Right ventricle myocardium inferior (tissue), 1 donor: ENCODE data around the gene SHISAL2A. TPM values are rescaled to one million over a fixed set of nuclear protein-coding genes. Genes with fewer than 3 reads are reported as not detected.
A peak's percentile ranks its signal among the peaks of the same experiment; 100 is the strongest.

Experiments used
- ATAC-seq: fragments of 200-7000 bp; cut with Tn5 transposase; one replicate; pipeline ENCODE4 v1.9.1; 2020; ENCODE audit warnings: mild to moderate bottlenecking, moderate library complexity
- DNase-seq: peaks from one replicate; pipeline ENCODE4 v3.0.0; 2021; ENCODE audit errors: missing footprints
- intact Hi-C: fragments of 100-400 bp; cut with DNase I; formaldehyde crosslinking; loops from one replicate; pipeline ENCODE4 v1.11.0; 2022
- total RNA-seq: library from RNA; stranded (reverse); fragmentation: NEBNext Ultra II Directional; extraction: Animal tissue kit (Norgen Biotek cat#: 25700); gene quantifications from one replicate; pipeline ENCODE4 v1.2.1, GENCODE V29; 2021
- donor health status: DM: no; HTN: yes; CAD: no; lungs with severe emphysema.

SHISAL2A gene
- total RNA-seq, 1 donor from 2014 or later = not detected

DNA sequence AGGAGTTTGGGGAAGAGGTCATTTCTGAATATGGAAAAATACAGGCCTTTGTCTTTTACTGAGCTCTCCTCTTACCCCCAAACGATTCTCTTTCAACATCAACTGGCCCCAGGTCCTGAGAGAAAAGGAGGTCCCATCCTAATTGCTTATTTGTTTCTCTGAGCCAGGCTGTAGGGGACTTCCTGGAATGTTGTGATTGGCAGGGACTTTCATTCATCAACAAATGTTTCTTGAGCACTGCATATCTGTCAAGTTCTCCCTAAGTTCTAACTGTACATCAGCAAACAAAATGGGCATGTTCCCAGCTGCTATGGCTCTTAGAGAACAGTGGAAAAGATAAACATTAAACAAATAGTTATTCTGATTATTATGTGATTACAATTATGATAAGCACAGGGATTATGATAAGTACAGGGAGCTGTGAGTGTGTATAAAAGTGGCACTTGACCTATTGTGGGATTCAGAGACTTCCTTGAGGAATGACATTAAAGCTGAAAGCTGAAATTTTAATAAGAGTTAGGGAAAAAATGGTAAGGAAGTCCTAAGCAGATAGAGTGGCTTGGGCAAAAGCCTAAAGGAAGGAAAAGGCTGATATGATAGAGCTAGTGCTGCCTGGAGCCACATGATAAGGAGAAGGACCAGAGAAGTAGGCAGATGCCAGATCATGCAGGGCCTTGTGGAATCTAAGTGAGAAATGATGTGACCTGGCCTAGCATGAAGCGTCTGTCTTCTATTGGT lies 19.2 kb upstream of the SHISAL2A start:
- ATAC-seq (no peak), DNase-seq (no peak)
- intact Hi-C loops = no loop called here

DNA sequence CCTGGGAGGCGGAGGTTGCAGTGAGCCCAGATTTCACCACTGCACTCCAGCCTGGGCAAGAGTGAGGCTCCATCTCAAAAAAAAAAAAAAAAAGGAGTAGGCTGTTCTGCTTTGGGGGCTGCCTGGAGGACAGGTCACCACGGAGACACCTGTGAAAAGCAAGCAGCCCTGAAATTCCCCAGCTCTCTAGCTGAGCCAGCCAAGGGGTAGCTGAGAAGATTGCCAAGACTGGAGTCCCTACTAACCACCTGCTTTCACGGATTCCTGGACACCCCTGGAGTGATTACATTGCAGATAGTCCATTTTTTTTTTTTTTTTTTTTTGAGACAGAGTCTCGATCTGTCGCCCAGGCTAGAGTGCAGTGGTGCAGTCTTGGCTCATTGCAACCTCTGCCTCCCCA lies 18.3 kb upstream of the SHISAL2A start:
- ATAC-seq = no peak
- intact Hi-C loops = no loop called here
- no peak for DNase-seq

DNA sequence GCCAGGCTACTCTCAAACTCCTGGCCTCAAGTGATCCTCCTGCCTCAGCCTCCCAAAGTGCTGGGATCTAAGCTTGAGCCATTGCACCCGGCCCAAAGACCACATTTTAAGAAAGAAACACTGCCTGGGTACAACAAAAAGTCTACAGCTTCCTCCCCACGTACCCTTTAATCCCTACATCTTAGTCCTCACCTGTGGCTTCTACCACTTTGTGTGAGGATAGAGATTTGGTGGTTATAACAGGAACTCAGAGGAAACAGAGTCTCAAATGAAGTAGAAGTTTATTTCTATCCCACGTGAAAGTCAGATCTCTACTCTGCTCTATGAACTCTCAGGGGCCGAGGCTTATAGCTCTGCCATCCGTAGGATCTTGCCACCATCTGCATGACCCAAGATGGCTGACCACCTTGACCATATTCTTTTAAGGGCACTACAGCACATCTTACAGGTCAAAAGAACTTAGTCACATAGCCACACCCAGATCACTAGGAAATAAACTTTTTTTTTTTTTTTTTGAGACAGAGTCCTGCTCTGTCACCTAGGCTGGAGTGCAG lies 17.4 kb upstream of the SHISAL2A start:
- DNase-seq (no peak), ATAC-seq (no peak)
- intact Hi-C loops = no loop called here

DNA sequence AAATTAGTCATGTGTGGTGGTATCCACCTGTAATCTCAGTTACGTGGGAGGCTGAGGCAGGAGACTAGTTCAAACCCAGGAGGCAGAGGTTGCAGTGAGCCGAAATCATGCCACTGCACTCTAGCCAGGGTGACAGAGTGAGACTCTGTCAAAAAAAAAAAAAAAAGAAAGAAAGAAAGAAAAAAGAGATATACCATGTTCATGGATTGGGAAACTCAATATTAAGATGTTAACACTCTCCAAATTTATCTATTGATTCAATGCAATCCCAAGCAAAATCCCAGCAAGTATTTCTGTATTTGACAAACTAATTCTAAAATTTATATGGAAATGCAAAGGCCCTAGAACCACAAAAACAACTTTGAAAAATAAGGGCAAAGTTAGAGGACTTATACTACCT lies 11.0 kb upstream of the SHISAL2A start:
- DNase-seq (no peak), ATAC-seq (no peak)
- intact Hi-C loops = no loop called here

DNA sequence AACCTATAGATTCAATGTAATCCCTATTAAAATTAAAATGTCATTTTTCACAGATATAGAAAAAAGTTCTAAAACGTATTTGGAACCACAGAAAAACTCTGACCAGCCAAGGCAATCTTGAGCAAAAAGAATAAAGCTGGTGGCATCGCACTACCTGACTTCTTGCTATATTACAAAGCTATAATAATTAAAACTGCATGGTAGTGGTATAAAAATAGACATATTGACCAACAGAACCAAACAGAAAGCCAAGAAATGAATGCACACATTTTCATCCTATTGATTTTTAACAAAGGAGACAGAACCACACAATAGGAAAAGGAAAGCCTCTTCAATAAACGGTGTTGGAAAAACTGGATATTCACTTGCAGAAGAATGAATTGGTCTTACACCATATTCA lies 9.2 kb upstream of the SHISAL2A start:
- intact Hi-C loops = no loop called here
- no peak for ATAC-seq
- DNase-seq = no peak

DNA sequence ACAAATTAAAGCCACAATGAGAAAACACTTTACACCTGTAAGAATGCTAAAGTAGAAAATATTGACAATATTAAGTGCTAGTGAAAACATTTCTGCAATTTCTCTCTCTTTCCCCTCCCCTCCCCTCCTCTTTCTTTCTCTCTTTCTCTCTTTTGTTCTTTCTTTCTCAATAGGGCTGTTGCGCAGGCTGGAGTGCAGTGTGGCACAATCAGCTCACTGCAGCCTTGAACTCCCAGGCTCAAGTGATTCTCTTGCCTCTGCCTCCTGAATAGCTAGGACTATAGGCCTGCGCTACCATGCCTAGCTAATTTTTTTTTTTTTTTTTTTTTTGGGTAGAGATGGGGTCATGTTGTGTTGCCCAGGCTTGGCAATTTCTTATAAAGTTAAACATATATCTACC lies 5.9 kb upstream of the SHISAL2A start:
- DNase-seq (no peak), ATAC-seq (no peak)
- intact Hi-C loops = no loop called here

DNA sequence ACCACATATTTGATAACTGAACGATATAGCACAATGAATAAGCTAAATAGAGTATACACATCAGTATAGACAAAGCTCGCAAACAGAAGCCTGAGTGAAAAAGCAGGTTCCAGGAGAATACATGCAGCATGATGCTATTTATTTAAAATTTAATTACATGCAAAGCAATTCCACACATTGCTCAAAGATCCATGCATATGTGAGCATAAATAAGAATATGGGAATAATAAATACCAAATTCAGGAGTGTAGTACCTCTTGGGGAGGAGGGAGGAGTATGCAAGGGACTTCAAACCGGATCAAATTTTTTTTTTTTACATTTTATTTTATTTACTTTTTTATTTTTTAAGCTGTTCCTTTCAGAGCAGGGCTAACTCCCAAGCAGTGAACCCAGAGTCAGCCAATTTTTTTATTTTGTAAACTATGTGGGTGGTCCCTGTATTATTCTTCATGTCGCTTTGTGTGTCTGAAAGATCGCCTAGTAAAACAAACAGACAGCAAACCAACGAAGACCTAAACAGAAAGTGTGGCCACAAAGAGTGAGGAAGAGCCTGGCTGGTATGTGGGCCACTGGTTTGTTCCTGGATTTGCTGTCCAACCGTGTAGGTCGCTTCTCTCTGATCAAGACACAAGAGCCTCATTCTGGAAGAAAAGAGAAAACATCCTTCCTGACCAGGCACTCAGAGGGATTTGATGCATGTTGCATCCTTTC lies 4.2 kb upstream of the SHISAL2A start:
- intact Hi-C loops = no loop called here
- no peak for ATAC-seq
- DNase-seq = no peak

DNA sequence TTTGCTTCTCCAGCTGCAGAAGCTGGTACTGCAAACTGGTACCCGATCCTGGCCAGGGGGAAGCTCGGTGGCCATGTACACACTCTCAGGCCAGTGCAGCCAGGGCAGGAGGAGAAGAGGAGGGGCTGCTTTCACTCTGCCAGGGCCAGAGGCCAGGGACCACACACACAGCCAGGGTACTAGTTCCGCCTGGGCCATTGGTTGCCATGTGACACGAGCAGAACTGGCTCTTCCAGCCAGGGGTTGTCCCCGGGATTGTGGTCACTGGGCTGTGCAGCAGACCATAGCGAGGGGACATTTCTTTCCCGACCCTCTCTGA lies 3.7 kb upstream of the SHISAL2A start:
- no peak for DNase-seq
- no peak for ATAC-seq
- intact Hi-C loops = no loop called here

DNA sequence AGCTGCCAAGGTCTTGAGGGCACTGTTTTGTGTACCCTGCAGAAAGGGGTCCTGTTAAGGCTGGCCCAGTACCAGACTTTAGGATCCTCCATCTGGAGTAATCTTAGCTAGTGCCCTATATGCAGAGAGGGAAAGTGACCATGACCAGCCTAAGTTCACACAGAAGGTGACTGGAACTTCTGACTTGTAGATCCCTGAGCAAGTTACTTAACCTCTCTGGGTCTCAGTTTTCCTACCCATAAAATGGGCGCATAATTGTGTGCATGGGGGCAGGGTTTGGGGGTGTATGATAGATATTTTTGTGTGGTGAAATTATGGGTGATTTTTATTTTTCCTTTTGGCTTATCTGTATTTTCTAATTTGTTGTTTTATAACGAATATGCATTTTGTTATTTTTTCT lies 3.3 kb upstream of the SHISAL2A start:
- ATAC-seq (no peak), DNase-seq (no peak)
- intact Hi-C loops = no loop called here

DNA sequence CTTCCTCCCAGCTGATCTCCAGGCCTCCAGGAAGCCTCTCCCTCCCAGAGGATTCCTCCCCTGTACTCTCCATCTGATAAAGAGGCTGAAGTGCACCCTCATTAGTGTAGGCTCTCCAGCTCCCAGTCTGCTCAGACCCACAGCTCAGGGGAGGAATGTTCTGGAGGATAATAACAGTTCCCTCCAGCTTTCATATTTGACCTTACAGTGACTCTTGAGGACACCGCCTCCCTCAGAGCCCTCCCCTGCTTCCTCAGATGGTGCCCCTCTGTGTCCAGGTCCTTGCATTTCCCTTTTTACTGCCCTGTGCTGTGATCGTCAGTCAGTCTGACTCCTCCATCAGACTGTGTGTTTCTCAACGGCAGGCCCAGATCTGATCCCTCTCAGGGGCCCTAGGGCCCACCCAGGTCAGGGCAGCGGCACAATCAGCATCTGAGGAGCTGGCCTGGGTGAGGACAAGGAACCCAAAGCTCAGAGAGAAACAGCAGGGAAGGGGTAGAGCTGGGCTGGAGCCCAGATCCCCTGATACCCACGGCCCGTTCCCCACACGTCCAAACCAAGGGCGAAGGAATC lies 1.1 kb upstream of the SHISAL2A start:
- no peak for DNase-seq
- no peak for ATAC-seq
- intact Hi-C loops = no loop called here

DNA sequence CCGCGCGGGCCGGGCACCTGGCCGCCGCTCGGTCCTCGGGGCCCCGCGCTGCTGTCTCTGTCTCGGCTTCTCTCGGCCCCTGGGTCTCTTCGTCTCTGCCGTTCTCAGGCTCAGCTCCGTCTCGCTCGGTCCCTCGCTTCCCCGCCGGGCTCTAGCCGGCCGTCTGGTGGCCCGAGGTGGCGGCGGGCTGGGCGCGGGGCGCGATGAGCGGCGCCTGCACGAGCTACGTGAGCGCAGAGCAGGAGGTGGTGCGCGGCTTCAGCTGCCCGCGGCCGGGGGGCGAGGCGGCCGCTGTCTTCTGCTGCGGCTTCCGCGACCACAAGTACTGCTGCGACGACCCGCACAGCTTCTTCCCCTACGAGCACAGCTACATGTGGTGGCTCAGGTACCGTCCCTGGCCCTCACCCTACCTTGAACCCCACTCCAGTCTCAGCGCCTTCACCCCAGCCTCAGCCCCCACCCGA lies 355 bp downstream of the SHISAL2A start:
- intact Hi-C loops = no loop called here
- ATAC-seq (peak; percentile 30), DNase-seq (no peak)

DNA sequence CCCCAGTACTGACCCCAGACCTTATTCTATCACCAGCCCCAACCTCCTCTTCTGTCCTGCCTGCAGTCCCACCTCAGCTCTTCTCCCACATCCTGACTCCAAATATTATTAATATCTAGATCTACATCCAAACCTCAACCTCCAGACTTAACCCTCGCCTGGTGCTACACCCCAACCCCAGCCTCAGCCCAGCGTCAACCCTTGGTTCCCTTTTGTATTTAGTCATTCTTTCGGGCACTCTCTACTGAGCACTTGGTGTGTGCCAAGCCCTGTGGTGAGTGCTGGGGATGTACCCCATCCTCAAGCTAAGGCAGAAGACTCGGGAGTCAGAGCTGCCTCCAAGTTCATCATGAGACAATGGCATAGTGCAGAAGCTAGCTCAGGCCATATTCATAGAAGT lies 1.1 kb downstream of the SHISAL2A start:
- intact Hi-C loops = no loop called here
- no peak for ATAC-seq
- DNase-seq = no peak

DNA sequence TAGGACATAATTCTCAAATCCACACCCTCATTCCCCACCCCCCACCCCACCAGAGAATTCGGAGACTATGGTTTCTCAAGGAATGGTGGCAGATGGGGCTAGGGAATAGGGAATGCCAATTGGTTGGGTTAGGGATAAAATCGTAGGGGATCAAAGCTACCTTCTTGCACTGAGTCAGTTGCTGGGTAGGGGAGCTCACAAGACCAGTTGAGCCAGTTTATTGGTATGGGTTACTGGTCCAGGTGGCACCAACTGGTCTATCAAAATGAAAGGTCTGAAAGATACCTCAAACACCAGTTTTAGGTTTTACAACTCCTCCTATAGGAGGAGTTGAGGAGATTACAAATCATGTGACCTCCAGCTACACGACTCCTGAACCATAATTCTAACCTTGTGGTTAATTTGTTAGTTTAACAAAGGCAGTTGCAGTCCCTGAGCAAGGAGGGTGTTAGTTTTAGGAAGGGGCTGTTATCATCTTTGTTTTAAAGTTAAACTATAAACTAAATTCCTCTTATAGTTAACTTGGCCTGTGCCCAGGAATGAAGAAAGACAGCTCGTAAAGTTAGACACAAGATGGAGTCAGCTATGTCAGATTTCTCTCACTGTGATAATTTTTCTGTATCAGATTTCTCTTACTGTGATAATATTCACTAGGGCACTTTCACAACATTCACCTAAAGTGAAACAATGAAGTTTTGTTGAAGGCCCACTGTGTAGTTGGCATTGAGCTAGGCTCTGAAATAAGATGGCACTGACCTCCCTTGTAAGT lies 2.5 kb downstream of the SHISAL2A start:
- ATAC-seq = no peak
- DNase-seq = no peak
- intact Hi-C loops = no loop called here

DNA sequence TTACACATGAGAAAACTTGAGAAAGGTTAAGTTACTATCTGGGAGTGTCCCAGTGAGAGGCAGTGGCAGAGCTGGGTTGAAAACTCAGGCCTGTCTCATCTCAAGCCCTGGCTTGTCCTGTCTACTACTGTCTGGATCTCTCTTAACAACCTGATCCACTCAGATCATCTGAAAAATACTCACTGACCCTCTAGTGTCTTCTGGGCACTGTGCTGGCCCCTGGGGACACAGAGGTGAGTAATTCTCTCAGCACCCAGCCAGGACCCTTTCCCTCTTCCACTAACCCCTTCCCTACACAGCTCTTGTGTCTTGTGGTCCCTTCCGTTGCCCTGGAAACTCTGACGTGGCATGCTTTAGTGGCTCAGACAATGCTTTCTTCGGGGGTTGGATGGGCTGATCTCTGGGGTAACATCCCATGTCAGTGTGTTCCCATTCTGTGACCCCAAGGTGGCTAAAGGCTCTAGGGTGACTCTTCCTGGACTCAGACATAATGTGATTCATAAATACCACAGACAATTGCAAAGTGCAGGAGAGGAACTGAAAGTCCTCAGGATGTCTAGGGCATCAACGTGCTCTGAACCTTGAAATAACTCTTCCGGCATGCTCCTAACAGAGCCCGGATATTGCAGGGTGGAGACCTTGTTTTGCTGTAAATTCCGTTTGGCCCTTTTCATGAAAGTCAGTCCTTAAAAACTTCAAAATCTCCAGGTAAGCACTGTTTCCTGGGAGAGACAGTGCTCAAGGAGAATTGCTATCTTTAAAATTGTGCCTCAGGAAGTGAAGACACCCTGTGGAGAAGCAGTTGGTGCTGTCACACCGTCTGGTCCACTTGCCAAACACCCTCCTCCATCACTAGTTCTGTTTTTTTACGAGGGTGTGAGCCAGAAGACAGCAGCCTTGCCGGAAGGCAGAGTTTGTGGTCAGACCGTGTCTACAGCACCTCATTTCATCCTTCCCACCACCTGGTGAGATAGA lies 4.0 kb downstream of the SHISAL2A start:
- intact Hi-C loops = no loop called here
- ATAC-seq (no peak), DNase-seq (no peak)

DNA sequence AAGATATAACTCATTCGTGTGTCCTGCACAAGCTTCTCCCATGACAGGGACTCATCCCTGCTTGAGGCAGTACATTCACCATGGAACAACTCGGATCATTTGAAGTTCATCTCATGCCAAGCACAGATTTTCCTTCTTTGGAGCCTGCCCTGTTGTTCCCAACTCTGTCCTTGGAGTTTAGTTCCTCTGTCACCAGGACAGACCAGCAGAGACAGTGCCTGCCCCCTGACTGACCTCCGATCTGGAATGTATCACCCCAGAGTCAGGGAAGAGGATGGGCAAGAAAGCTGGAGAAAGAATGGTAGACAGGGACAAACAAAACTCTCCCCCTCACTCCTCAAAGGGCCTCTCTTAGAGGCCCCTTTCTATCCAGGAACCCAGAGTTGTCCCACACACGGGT lies 5.0 kb downstream of the SHISAL2A start:
- ATAC-seq = no peak
- DNase-seq = no peak
- intact Hi-C loops = no loop called here

DNA sequence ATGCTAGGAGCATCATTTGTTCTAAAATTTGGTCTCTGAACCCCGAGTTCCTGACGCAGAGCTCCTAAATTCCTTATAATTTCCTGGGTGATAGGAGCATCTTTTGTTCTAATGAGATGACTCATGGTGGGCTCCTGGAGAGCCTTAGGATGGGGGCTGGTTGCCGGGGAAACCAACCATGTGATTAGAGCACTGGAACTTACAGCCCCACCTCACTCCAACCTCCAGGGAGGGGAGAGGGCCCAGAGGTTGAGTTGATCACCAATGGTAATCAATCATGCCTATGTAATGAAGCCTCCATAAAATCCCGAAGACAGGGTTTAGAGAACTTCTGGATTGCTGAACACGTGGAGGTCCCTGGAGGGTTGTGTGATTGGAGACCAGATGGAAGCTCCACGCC lies 7.7 kb downstream of the SHISAL2A start:
- no peak for ATAC-seq
- no peak for DNase-seq
- intact Hi-C loops = no loop called here

DNA sequence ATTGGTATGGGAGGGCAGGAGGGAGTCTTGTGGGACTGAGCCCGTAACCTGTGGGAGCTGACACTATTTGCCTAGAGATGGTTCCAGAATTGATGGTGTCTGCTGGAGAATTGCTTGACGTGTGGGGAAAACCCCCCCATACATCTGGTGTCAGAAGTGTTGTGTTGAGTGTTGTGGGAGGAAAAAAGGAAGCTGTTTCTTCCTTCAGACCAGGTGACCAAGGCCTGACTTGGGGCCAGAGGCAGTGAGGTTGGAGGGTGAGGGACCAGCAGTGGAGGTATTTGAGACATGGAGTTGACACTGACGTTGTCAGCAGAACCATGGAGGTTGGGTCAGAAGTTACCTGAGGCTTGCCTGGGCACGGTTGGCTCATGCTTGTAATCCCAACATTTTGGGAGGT lies 8.3 kb downstream of the SHISAL2A start:
- no peak for DNase-seq
- no peak for ATAC-seq
- intact Hi-C loops = no loop called here

DNA sequence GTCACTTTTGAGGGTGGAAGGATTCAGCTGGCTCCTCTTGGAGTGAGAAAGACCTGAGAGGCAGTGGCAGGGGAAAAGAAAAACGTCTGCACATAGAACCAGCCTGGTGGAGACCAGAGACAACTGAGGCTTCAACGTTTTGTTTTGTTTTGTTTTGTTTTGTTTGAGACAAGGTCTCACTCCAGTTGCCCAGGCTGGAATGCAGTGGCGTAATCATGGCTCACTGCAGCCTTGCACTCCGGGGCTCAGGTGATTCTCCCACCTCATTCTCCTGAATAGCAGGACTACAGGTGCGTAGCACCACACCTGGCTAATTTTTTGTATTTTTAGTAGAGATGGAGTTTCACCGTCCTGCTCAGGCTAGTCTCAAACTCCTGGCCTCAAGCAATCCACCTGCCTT lies 12.3 kb downstream of the SHISAL2A start:
- intact Hi-C loops = no loop called here
- DNase-seq (no peak), ATAC-seq (no peak)
